ENCODE data around the gene CKM.
"Not testable (repeated sequence)": the region's sequence is repeated elsewhere in the genome, so short reads cannot be mapped to it uniquely, and the experiment has no call there.

The CKM gene

DNA sequence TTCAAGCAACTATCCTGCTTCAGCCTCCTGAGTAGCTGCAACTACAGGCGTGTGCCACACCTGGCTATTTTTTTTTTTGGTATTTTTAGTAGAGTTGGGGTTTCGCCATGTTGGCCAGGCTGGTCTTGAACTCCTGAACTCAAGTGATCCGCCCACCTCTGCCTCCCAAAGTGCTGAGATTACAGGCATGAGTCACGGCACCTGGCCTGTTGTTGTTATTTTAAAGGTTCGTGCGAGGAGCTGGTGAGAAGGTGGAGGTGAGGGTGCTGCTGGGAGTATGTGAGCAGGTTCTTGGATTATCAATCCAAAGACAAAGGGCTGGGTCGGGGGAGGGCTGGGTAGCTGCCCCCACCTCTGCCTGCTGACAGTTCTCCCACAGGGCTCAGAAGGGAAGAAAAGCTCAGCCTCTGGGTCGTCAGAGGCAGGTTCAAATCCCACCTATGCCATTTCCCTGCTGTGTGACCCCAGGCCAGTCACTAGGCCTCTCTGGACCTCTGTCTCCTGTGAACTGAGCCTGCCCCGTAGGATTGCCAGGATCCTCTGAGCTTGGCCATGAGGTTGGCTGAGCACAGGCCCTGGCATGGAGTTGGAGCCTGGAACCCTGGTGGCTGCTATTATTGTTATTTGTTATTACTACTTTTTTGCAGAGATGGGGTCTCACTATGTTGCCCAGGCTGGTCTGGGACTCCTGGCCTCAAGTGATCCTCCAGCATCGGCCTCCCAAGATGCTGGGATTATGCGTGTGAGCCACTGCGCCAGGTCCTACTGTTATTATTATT lies 1.5 kb downstream of the CKM start:
- DNase-seq (ENCODE audit: low read depth in 2 of 2): no peak

DNA sequence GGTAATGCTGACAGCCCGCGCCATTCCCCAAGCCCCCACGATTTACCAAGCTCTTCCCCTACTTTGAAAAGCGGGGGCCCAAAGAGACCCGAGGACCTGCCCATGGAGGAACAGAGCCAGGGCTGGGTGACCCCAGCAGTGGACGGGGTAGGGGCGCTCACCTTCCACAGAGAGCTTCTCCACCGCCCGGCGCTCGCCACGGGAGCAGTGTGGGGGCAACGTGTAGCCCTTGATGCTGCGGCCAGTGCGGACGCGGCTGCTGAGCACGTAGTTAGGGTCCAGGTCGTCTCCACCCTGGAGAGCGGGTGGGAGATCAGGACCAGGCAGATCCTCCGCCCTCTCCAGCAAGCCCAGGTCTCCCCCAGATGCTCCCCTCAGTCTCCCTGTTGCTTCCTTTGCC lies 7.4 kb downstream of the CKM start:
- no peak for DNase-seq (ENCODE audit: low read depth in 2 of 2)

GRCh38 chr19:45314708-45315245 lies 7.9 kb downstream of the CKM start:
- DNase-seq (ENCODE audit: low read depth in 2 of 2): no peak

GRCh38 chr19:45312285-45312684 lies 10.4 kb downstream of the CKM start:
- not testable (repeated sequence) for DNase-seq (ENCODE audit: low read depth in 2 of 2)

- DNase-seq (ENCODE audit: low read depth in 2 of 2): no peak
Observed at GRCh38 chr19:45311621-45312020, 11.1 kb downstream of the CKM start.

DNA sequence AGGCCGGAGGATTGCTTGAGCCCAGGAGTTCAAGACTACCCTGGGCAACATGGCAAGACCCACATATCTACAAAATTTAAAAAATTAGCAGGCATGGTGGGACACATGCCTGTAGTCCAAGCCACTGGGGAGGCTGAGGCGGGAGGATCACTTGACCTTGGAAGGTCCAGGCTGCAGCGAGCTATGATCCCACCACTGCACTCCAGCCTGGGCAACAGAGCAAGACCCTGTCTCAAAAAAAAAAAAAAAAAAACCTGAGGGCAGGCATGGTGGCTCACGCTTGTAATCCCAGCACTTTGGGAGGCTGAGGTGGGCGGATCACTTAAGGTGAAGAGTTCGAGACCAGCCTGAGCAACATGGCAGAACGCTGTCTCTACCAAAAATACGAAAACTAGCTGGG lies 13.4 kb downstream of the CKM start:
- DNase-seq (ENCODE audit: low read depth in 2 of 2): not testable (repeated sequence)

GRCh38 chr19:45307361-45307760 lies 15.3 kb downstream of the CKM start:
- DNase-seq (ENCODE audit: low read depth in 2 of 2): no peak

DNA sequence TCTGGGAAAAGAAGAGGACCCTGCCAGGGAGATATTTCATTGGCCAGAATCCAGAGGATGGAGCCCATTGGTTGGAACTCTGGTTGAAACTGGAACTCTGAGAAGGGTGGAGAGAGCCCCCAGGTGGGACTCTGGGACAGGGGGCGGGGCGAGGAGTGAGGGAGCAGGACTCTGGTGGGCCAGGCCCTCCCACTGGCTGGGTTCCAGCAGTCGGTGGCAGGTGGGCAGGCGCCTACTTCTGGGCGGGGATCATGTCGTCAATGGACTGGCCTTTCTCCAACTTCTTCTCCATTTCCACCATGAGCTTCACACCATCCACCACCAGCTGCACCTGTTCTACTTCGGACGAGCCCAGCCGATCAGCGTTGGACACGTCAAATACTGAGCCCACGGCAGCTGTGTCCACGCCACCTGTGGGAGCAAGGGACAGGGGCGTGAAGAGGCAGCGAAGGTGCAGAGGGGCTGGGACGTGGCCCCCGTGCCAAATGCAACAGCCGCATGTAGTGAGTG lies 16.1 kb downstream of the CKM start:
- DNase-seq (ENCODE audit: low read depth in 2 of 2): no peak

GRCh38 chr19:45306040-45306439 lies 16.6 kb downstream of the CKM start:
- no peak for DNase-seq (ENCODE audit: low read depth in 2 of 2)

DNA sequence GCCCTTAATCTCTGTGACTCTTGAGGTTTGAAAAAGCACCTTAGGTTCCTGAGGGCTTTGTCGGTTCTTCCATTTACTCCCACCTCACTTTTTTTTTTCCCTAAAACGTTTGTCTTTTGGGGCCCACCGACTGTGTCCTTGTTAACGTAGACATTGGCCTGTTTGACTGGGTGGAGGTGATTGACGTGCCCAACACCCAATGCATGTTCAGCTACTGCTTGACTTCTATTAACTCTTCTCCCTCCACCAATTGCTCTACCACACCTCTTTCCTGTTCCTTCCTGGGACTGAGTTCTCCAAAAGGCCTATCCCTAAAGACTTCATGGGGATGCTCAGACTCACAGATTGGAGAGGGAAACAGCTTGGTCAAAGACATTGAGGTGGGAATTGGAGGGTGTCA lies 17.3 kb downstream of the CKM start:
- DNase-seq (ENCODE audit: low read depth in 2 of 2): no peak

DNA sequence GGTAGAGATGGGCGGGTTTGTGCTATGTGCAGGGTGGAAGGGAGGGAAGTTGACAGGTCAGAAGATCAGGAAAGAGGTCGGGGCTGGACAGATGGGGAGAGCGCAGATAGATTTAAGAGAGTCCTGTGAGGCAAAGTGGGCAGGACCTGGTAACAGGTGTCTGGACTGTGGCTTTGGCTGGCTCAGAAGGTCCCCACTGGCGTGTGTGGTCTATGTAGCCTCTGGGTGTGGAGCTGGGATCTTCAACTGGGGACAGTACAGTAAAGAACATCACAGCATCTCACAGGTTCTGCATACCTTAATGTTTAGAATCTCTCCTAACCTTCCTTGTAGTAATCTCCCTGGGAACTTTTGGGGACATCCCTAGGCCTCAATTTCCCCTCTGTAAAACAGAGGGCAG lies 17.7 kb downstream of the CKM start:
- DNase-seq (ENCODE audit: low read depth in 2 of 2): no peak

DNA sequence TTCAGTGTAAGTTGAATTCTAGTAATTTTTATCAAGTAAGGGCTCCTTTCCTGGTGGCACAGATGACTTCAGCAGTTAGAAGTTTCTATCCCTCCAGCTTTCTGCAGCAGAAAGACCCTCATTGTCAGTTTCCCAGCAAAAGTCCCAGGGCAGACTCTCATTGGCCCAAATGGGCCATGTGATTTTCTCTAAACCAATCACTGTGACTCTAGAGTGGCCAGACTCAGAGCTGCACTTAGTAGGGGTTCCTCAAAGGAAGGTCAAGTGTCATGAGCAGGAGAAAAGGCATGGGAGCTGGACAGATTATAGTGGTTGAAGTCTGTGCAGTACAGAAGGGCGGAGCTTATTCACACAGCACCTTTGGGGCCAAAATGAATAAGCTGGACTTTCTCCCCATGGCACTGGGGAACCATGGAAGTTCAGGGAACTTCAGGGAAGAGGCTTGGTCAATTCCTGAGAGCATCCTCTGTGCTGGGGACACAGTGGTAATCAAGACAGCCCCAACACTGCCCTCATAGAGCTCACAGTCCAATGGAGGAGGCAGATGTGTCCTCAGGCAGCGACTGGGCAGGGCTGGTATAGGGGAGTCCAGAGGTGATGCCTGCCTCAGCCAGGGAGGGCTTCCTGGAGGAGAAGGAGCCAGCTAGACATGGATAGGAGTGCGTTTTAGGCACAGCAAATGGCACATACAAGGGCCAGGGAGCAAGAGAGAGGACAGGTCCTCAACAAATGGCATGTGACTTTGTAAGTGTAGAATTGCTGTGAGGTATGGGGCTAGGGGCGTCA lies 18.3 kb downstream of the CKM start:
- no peak for DNase-seq (ENCODE audit: low read depth in 2 of 2)

- no peak for DNase-seq (ENCODE audit: low read depth in 2 of 2)
Observed at GRCh38 chr19:45303269-45304060, 19.2 kb downstream of the CKM start.

DNA sequence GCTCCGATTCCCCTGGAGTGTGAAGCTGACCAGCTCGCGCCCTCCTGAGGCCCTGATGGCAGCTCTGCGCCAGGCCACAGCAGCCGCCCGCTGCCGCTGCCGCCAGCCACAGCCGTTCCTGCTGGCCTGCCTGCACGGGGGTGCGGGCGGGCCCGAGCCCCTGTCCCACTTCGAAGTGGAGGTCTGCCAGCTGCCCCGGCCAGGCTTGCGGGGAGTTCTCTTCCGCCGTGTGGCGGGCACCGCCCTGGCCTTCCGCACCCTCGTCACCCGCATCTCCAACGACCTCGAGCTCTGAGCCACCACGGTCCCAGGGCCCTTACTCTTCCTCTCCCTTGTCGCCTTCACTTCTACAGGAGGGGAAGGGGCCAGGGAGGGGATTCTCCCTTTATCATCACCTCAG lies 20.3 kb downstream of the CKM start:
- DNase-seq (ENCODE audit: low read depth in 2 of 2): no peak

GRCh38 chr19:45299719-45300118 lies 23.0 kb downstream of the CKM start:
- DNase-seq (ENCODE audit: low read depth in 2 of 2): no peak

- no peak for DNase-seq (ENCODE audit: low read depth in 2 of 2)
Observed at GRCh38 chr19:45298264-45298663, 24.4 kb downstream of the CKM start.

DNA sequence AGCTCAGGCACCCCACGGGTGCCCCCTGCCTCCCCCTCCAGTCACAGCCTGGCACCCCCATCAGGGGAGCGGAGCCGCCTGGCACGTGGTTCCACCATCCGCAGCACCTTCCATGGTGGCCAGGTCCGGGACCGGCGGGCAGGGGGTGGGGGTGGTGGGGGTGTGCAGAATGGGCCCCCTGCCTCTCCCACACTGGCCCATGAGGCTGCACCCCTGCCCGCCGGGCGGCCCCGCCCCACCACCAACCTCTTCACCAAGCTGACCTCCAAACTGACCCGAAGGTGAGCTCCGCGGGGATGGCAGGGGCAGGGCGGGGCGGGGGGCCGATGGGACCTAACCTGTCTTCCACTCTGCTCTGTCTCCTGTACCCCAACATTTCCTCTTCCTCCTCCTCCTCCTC lies 25.0 kb downstream of the CKM start:
- no peak for DNase-seq (ENCODE audit: low read depth in 2 of 2)

- DNase-seq (ENCODE audit: low read depth in 2 of 2): no peak
Observed at GRCh38 chr19:45296355-45296754, 26.3 kb downstream of the CKM start.

- no peak for DNase-seq (ENCODE audit: low read depth in 2 of 2)
Observed at GRCh38 chr19:45295873-45296272, 26.8 kb downstream of the CKM start.

DNA sequence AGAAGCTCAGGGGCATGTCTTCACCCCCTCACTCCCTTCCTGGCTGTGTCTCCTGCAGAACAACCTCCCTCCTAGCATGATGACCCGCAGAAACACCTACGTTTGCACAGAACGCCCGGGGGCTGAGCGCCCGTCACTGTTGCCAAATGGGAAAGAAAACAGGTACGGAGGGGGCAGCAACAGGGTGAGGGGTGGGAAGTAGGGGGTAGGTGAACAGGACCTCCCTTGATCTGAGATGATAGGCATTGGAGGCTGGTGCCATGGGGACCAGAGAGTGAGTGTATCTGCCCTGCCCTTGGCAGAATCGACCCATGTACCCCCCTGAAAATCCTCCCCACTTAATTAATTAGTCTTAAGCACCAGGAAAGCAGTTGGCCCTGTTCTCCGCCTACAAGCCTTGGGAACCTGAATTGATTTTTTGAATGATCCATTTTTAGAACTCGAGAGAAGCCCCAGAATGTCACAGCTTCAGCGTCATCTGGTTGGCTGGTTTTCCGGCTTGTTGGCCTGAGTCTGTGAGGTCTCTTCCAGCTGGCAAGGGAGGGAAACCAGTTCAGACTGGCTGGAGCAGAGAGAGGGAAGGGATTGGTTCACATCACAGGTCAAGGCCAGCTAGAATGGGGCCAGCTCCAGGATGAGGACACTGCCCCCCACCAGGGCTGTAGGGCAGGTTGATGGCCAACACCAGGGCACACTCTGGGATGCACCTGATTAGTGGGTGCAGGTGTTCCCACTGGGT lies 28.2 kb downstream of the CKM start:
- no peak for DNase-seq (ENCODE audit: low read depth in 2 of 2)

DNA sequence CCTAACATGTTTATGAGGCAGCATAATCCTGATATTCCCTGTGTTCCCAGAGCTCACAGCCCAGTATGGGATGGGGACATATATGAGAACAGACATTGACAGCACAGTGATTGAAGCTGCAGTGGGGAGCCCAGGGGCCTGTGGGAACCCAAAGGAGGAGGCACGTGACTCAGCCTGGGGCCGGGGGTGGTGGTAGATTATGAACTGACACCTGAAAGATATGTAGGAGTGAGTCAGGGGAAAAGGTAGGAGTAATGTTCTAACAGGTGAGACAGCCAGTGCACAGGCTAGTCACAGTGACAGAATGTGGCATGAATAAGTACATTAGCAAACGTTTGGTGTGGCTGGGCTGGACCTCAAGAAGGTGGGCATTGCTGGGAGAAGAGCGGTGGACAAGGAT lies 29.0 kb downstream of the CKM start:
- DNase-seq (ENCODE audit: low read depth in 2 of 2): no peak

Measured in stimulated activated CD8-positive, alpha-beta memory T cell treated with anti-CD3 and anti-CD28 coated beads, Interleukin-2, amount 100 ng/mL, for 1 hour (primary cell).